ENCODE results near the gene IRX6.

The IRX6 gene

GRCh38 chr16:55324285-55325079, 479 bp downstream of the IRX6 start:
- DNase-seq (ENCODE audit: low read depth in 2 of 2) = no peak

DNA sequence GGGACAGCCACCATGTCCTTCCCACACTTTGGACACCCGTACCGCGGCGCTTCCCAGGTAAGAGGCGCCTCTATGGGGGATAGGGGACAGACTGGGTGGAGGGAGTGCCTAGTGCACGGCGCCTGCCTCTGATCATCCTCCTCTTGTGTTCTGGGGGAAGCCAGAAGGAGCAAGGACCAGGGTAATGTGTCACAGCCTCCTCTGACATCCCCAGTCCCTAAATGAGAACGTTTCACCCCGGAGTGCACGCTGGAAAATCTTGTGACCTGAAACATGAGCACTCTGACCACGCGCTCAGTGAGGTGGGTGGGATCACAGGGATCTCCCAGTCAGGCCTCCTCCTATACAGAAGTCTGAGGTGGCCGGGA, 1.1 kb downstream of the IRX6 start:
- DNase-seq (ENCODE audit: low read depth in 2 of 2) = no peak

DNA sequence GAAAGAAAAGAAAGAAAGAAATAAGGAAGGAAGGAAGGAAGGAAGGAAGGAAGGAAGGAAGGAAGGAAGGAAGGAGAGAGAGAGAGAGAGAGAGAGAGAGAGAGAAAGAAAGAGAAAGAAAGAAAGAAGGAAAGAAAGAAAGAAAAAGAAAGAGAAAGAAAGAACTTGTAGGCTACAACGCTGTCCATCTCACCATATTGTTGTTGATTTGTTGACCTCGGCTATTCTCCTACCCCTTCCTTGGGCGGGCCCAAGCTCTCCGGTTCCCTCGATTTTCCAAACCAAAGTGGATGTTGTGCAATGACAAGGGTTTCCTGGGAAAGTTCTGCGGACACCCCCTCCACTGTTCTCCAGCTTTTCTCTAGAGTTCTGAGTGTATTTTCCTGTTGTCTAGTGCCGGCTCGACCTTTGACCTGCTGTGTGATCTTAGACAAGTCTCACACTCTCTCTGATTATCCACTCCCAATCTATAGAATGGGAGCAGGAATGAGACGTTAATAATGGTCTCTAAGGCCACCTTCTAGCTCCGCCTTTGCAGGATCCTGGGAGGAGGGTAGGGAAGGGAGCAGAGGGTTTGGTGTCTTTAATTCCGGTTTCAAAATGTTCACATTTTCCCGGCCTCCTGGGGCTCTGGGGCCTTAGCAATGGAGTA, 1.6 kb downstream of the IRX6 start:
- DNase-seq (ENCODE audit: low read depth in 2 of 2) = no peak

GRCh38 chr16:55326261-55327092, 2.5 kb downstream of the IRX6 start:
- DNase-seq (ENCODE audit: low read depth in 2 of 2) = no peak

GRCh38 chr16:55328611-55329569, 4.9 kb downstream of the IRX6 start:
- no peak for DNase-seq (ENCODE audit: low read depth in 2 of 2)

DNA sequence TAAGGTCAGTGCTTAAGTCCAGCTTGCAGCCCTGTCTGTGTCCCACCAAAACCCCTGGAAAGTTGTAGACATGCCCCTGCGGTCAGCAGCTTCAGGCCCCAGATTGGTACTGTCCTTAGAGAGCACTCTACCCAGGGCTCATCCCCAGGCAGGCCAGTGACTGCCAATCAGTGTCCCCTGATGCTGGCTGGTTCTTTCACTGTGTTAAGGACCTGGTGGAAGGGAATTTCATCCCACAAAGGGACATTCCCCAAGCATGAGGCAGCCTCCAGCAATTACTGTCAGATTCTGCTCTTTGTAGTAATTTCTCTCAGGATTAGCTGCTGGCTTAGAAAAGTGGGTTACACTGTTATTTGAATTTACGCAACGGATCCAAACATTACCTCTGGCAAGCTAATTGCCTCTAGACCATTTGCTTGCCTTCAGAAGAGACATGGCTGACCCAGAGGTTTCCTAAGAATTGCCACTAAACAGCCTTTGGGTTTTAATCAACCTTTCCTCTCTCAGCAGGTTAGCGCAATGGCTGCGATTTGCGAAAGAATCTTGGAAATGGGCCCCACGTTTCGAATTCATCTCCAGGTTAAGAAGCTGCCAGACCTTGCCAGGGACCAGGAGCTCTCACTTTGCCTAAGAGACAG, 5.9 kb downstream of the IRX6 start:
- DNase-seq (ENCODE audit: low read depth in 2 of 2) = no peak

GRCh38 chr16:55330781-55331647, 7.0 kb downstream of the IRX6 start:
- DNase-seq (ENCODE audit: low read depth in 2 of 2) = no peak

DNA sequence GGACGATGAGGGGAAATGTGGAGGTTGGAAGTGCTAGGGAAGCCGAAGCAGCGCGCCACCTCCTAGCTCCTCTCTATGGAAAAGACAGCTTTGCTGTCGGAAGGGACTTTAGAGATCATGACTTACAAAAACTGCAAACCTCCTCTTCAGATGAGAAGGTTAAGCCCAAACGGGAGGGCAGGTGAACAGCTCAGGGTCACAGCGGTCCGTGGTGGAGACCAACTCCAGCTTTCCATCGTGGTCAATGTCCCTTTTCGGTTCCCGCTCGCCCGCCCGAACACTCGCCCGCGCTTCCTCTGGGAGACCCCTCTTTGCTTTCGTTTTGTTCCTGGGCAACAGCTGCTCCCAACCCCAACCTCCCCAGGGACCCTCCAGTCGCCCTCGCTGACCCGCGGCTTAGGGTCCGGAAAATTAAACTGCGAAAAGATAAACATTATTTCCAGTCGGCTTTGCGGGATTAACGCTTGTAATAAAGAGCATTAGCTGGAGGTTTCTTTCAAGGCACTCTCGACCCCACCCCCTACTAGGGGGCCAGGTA, 7.7 kb downstream of the IRX6 start:
- no peak for DNase-seq (ENCODE audit: low read depth in 2 of 2)

GRCh38 chr16:55333684-55334083, 9.7 kb downstream of the IRX6 start:
- no peak for DNase-seq (ENCODE audit: low read depth in 2 of 2)

- no peak for DNase-seq (ENCODE audit: low read depth in 2 of 2)
Observed at GRCh38 chr16:55338646-55339045, 14.6 kb downstream of the IRX6 start.

DNA sequence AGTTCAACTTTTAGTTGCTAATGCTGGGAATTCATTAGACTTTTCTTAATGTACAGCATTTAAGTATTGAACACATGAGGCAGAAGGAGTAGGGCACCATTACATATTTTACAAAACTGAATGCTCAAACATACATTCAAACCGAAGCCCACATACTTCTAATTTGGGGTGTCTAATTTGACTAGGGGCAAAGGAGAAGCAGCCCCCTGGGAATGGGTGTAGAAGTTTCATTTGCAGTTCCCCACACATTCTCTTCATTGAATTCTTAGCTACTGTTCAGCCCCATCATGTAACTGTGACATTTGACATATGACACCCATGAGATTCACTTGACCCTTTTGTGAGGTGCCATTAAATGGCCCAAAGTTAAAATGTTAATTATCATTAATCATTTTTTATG, 16.4 kb downstream of the IRX6 start:
- DNase-seq (ENCODE audit: low read depth in 2 of 2) = no peak

- no peak for DNase-seq (ENCODE audit: low read depth in 2 of 2)
Observed at GRCh38 chr16:55341681-55342080, 17.7 kb downstream of the IRX6 start.

DNA sequence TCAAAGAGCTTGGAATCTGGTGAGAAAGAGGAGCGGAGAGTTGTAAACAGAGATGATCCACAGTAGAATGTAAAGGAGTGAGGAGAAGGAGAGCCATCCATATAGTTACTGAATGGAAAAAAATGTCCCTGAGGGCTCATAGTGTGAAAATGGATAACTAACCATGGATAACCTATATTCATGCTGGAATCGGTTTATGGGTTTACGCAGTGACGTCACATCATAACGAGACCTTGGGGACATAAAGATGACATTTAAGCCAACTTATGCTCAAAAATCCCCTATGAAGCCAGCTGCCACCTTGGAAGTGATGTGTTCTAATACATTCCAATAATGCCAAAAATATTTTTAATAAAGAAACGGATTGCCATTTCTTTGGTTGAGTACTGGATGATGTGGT, 22.5 kb downstream of the IRX6 start:
- no peak for DNase-seq (ENCODE audit: low read depth in 2 of 2)

GRCh38 chr16:55349867-55350266, 25.9 kb downstream of the IRX6 start:
- no peak for DNase-seq (ENCODE audit: low read depth in 2 of 2)

DNA sequence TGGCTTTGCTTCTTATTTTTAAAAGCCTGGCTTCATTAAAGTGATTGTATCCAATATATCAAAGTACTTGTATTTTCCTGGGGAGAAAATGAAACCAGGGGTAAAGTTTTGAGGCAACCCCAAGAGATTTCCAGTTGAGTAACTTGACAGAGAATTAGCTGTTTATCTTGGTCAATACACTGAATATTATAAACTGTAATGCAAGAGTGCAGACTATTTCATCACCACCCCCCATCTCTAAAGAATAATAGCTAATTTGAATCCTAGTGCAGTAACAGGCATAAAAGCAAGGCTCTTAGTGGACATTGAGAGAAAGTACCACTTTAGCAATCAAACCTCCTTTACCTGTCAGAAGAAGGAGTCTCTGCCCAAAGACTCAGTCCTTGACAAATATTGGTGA, 27.0 kb downstream of the IRX6 start:
- no peak for DNase-seq (ENCODE audit: low read depth in 2 of 2)

DNA sequence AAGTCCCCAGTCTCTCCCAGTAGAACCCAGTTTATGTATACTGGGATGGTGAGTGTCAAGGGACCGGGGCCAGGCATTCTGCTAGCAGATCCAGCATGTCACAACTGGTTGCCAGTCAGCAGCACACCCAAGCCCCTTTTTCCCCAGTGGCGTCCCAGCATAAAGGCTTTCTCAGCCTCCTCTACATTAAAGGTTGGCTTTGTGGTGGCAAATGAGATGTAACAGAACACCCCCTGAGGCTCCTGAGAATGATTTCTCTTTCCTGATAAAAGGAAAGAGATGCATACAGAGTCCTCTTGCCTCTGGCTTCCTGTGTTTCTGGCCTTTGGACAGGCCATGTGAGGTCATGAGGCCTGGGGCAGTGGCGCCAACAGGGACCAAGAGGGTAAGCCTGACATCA, 27.9 kb downstream of the IRX6 start:
- DNase-seq (ENCODE audit: low read depth in 2 of 2) = no peak

DNA sequence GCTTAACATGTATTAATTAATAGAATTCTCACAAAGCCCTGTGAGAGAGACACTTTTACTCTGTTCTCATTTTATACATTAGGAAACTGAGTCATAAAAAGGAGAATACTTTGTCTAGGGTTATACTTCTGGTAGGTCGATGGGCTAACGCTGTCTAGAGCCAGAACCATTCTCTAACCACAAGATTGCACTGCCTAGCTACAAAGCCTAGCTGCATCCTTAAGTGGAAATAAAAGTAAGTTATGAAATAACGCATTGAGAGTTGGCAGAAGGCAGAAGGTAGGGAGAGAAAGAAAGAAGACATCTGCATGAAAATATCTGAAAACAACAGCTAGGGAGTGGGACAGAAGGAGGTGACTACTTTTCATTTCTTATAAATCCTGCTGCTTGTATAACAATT, 33.2 kb downstream of the IRX6 start:
- DNase-seq (ENCODE audit: low read depth in 2 of 2) = no peak

DNA sequence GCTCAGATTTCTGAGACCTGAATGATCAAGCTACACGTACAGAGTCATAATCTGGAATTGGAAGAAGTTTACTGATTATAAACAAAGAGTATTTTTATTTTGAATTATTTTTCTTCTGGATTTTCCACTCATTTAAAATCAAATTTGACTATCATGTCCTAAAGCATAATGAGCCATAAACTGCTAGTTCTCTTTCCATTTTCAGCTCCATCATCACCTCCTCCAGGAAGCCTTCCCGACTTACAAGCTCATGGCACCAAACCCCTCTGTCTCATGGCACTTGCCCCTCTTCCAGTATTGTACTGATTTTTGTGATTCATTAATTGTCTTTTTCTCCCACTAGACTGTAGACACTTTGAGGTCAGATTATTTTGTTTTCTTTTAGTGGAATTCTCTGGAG, 35.9 kb downstream of the IRX6 start:
- DNase-seq (ENCODE audit: low read depth in 2 of 2) = no peak

GRCh38 chr16:55364811-55365210, 40.8 kb downstream of the IRX6 start:
- no peak for DNase-seq (ENCODE audit: low read depth in 2 of 2)

GRCh38 chr16:55367301-55367811, 43.4 kb downstream of the IRX6 start:
- DNase-seq (ENCODE audit: low read depth in 2 of 2) = no peak

All from stimulated activated CD8-positive, alpha-beta memory T cell treated with anti-CD3 and anti-CD28 coated beads, Interleukin-7, amount 100 ng/mL, for 4 hours (primary cell).